DND-41 (cell line): ENCODE measurements around the gene COL15A1.
"Not testable (repeated sequence)": the region's sequence is repeated elsewhere in the genome, so short reads cannot be mapped to it uniquely, and the experiment has no call there.

Experiments used
- ATAC-seq: fragments of 200-7000 bp; cut with Tn5 transposase; 3 replicates; pipeline ENCODE4 v1.9.1; 2021; ENCODE audit warnings: low read depth; ENCODE audit not compliant: insufficient read depth
- DNase-seq: peaks from one replicate; pipeline ENCODE4 v3.0.0-alpha.2; 2020
- H2AFZ ChIP-seq: 2 replicates; pipeline ENCODE4 v1.6.0; 2012; ENCODE audit warnings: low read depth, low read length
- H3K27ac ChIP-seq: 2 replicates; pipeline ENCODE4 v1.5.1; 2012; ENCODE audit warnings: low read length, inconsistent platforms
- H3K27me3 ChIP-seq: fragments of 200-600 bp; sonication (generic); 2 replicates; pipeline ENCODE4 v1.6.0; 2012; ENCODE audit warnings: low read length, mild to moderate bottlenecking, inconsistent platforms; ENCODE audit not compliant: insufficient read depth, poor library complexity
- H3K36me3 ChIP-seq: 2 replicates; pipeline ENCODE4 v1.5.1; 2012; ENCODE audit warnings: low read length, inconsistent platforms; ENCODE audit not compliant: insufficient read depth
- H3K4me1 ChIP-seq: 2 replicates; pipeline ENCODE4 v1.5.1; 2012; ENCODE audit warnings: mild to moderate bottlenecking, low read length; ENCODE audit not compliant: insufficient read depth
- H3K4me2 ChIP-seq: 2 replicates; pipeline ENCODE4 v1.6.0; 2012; ENCODE audit warnings: mild to moderate bottlenecking, moderate library complexity, low read length, inconsistent platforms; ENCODE audit not compliant: insufficient read depth
- H3K4me3 ChIP-seq, 2 experiments: fragments of 200-600 bp in 1 of 2; shearing (Covaris generic) in 1 of 2; 2 replicates each; pipeline ENCODE4 v1.5.1; 2012 to 2016; ENCODE audit warnings: inconsistent platforms in 2 of 2, low read length in 2 of 2, mild to moderate bottlenecking in 2 of 2, low read depth in 1 of 2, moderate library complexity in 1 of 2
- H3K79me2 ChIP-seq: 2 replicates; pipeline ENCODE4 v1.6.0; 2012; ENCODE audit warnings: low read length, inconsistent platforms; ENCODE audit not compliant: insufficient read depth
- H3K9ac ChIP-seq: 2 replicates; pipeline ENCODE4 v1.6.0; 2012; ENCODE audit warnings: low read depth, mild to moderate bottlenecking, inconsistent platforms, low read length, moderate library complexity
- H3K9me3 ChIP-seq: 2 replicates; pipeline ENCODE4 v1.5.1; 2012; ENCODE audit warnings: low read length, moderate library complexity, mild to moderate bottlenecking, inconsistent platforms; ENCODE audit not compliant: insufficient read depth, severe bottlenecking
- H4K20me1 ChIP-seq: 2 replicates; pipeline ENCODE4 v1.6.0; 2012; ENCODE audit warnings: low read length; ENCODE audit not compliant: insufficient read depth
- CTCF ChIP-seq: IDR thresholded peaks from 2 replicates; pipeline ENCODE4 v1.5.1; 2012; ENCODE audit warnings: borderline replicate concordance, low read length, moderate library complexity, mild to moderate bottlenecking; ENCODE audit not compliant: poor library complexity, severe bottlenecking; ENCODE audit errors: extremely low read depth
- EZH2 ChIP-seq: IDR thresholded peaks from 3 replicates; pipeline ENCODE4 v1.6.1; 2012; ENCODE audit warnings: borderline replicate concordance, low read depth, mild to moderate bottlenecking, moderate library complexity, low read length, inconsistent platforms; ENCODE audit not compliant: severe bottlenecking

COL15A1 gene

GRCh38 chr9:98900725-98901124 lies 43.0 kb upstream of the COL15A1 start:
- ATAC-seq (no peak), DNase-seq (no peak)
- TF ChIP-seq EZH2 (no peak), CTCF (no peak)
- Histone ChIP-seq H3K4me1 (no peaks in the 10 kb centered on the region), H3K4me2 (no peak overlapping the region), H3K9me3 (no peaks in the 10 kb centered on the region), H3K79me2 (no peaks in the 10 kb centered on the region), H3K4me3 (no peak overlapping the region), H2AFZ (no peak overlapping the region), H3K36me3 (no peaks in the 10 kb centered on the region), H3K27ac (no peak overlapping the region), H3K9ac (no peak overlapping the region), H4K20me1 (no peaks in the 10 kb centered on the region), H3K27me3 (no peaks in the 10 kb centered on the region)

- not testable (repeated sequence) for H3K79me2 ChIP-seq, H3K9ac ChIP-seq, H3K36me3 ChIP-seq, ATAC-seq, H3K4me3 ChIP-seq, H3K9me3 ChIP-seq, H3K4me2 ChIP-seq, H3K27ac ChIP-seq, H3K4me1 ChIP-seq, DNase-seq, H4K20me1 ChIP-seq, H3K27me3 ChIP-seq, H2AFZ ChIP-seq
Observed at GRCh38 chr9:98901843-98902242, 41.9 kb upstream of the COL15A1 start.

- no peak overlapping the region for H3K4me3 ChIP-seq
- TF ChIP-seq CTCF, result no peak
- TF ChIP-seq EZH2, result no peak
- H3K9me3 ChIP-seq, result no peaks in the 10 kb centered on the region
- H3K9ac ChIP-seq, result no peak overlapping the region
- no peak overlapping the region for H2AFZ ChIP-seq
- H3K4me2 ChIP-seq, result no peak overlapping the region
- ATAC-seq, result no peak
- H4K20me1 ChIP-seq, result no peaks in the 10 kb centered on the region
- no peak overlapping the region for H3K27ac ChIP-seq
- no peaks in the 10 kb centered on the region for H3K79me2 ChIP-seq
- H3K27me3 ChIP-seq, result no peaks in the 10 kb centered on the region
- H3K36me3 ChIP-seq, result no peaks in the 10 kb centered on the region
- no peak for DNase-seq
- H3K4me1 ChIP-seq, result no peaks in the 10 kb centered on the region
Observed at GRCh38 chr9:98902516-98902915, 41.2 kb upstream of the COL15A1 start.

- Histone ChIP-seq H3K4me3 (no peak overlapping the region), H3K36me3 (no peaks in the 10 kb centered on the region), H3K27ac (no peak overlapping the region), H4K20me1 (no peaks in the 10 kb centered on the region), H3K9ac (no peak overlapping the region), H3K4me2 (no peak overlapping the region), H3K27me3 (no peaks in the 10 kb centered on the region), H3K79me2 (no peaks in the 10 kb centered on the region), H3K9me3 (no peaks in the 10 kb centered on the region), H2AFZ (no peak overlapping the region), H3K4me1 (no peaks in the 10 kb centered on the region)
- ATAC-seq (no peak), DNase-seq (no peak)
- TF ChIP-seq EZH2 (no peak), CTCF (no peak)
Observed at GRCh38 chr9:98902925-98903324, 40.8 kb upstream of the COL15A1 start.
